ENCODE data around the gene TEX36. TPM values are rescaled to one million over a fixed set of nuclear protein-coding genes. Genes with fewer than 3 reads are reported as not detected.

TEX36 gene, protein sequence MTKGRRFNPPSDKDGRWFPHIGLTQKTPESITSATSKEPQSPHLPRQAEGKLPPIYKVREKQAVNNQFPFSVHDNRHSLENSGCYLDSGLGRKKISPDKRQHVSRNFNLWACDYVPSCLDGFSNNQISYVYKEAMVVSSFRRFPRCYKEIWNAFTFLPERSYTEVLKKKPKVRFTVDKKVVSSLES
- total RNA-seq: not detected
- polyA plus RNA-seq: not detected
- long read RNA-seq, donor 1: 0 reads
- long read RNA-seq, donor 2: 0 reads
- long read RNA-seq, donor 3: 0 reads
- long read RNA-seq, donor 4: 0 reads
- long read RNA-seq, donor 5: 0 reads

GRCh38 chr10:125683063-125683462, at the start of gene TEX36:
TSS of gene TEX36 (minus strand) at chr10:125683163. CDS start at chr10:125682989, 174 bp downstream.
- H3K36me3 ChIP-seq (ENCODE audit: control insufficient read depth in 4 of 4, insufficient read depth in 4 of 4, low read length in 4 of 4): no peaks in the 10 kb centered on the region
- no peak for ATAC-seq (ENCODE audit: insufficient read depth, low FRiP score)

DNA sequence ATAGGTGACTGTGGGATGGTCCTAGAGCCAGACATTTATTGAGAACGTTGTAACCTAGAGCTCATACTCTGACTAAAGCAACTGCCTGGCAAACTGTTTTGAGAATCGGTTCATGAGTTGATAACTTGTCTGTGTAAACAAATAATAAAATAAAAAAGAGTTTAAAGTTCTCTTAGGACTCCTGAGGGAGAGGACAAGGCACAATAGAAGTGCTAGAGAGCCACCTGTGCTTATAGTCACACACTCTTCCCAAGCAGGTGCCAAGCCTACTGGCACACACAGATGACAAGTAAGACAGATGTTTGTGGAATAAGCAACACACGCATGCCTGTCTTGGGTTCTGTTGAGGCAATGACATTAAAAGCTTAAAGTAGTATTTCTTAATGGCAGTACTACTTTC, 44.5 kb upstream of the TEX36 start:
- DNase-seq (no peak), ATAC-seq (ENCODE audit: insufficient read depth, low FRiP score) (no peak)
- Histone ChIP-seq H3K9me3 (ENCODE audit: control insufficient read depth in 4 of 4, insufficient read depth in 3 of 4, low read length in 3 of 4) (no peaks in the 10 kb centered on the region), H3K27me3 (ENCODE audit: control insufficient read depth in 3 of 3, insufficient read depth in 3 of 3, low read length in 2 of 3) (no peaks in the 10 kb centered on the region), H3K4me3 (no peak overlapping the region), H3K4me1 (ENCODE audit: control insufficient read depth in 5 of 5, insufficient read depth in 5 of 5, low read length in 5 of 5) (peaks cover 0 to 5% (median 0%) of the 10 kb centered on the region in 5 donors), H3K36me3 (ENCODE audit: control insufficient read depth in 4 of 4, insufficient read depth in 4 of 4, low read length in 4 of 4) (peaks cover 24 to 80% (median 41%) of the 10 kb centered on the region in 4 donors), H3K27ac (ENCODE audit: low read depth in 1 of 2, low read length in 1 of 2) (no peak overlapping the region), H3K9ac (ENCODE audit: insufficient read depth in 1 of 2, low read length in 2 of 2) (no peak overlapping the region)
- 61 to 62% methylated on average over 3 of the region's 3 CpGs for WGBS, 2 donors
- TF ChIP-seq, protein P1, sequence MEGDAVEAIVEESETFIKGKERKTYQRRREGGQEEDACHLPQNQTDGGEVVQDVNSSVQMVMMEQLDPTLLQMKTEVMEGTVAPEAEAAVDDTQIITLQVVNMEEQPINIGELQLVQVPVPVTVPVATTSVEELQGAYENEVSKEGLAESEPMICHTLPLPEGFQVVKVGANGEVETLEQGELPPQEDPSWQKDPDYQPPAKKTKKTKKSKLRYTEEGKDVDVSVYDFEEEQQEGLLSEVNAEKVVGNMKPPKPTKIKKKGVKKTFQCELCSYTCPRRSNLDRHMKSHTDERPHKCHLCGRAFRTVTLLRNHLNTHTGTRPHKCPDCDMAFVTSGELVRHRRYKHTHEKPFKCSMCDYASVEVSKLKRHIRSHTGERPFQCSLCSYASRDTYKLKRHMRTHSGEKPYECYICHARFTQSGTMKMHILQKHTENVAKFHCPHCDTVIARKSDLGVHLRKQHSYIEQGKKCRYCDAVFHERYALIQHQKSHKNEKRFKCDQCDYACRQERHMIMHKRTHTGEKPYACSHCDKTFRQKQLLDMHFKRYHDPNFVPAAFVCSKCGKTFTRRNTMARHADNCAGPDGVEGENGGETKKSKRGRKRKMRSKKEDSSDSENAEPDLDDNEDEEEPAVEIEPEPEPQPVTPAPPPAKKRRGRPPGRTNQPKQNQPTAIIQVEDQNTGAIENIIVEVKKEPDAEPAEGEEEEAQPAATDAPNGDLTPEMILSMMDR (IDR thresholded peaks at IDR 0.05; ENCODE audit: control extremely low read depth, extremely low read depth): no peak

More at GRCh38 chr10:125683063-125683462, at the start of gene TEX36:
- Histone ChIP-seq H3K27me3 (ENCODE audit: control insufficient read depth in 3 of 3, insufficient read depth in 3 of 3, low read length in 2 of 3) (no peaks in the 10 kb centered on the region), H3K9ac (ENCODE audit: insufficient read depth in 1 of 2, low read length in 2 of 2) (no peak within 1 kb of the TSS), H3K9me3 (ENCODE audit: control insufficient read depth in 4 of 4, insufficient read depth in 3 of 4, low read length in 3 of 4) (peaks cover 0 to 5% (median under 1%) of the 10 kb centered on the region in 4 donors), H3K27ac (ENCODE audit: low read depth in 1 of 2, low read length in 1 of 2) (no peak within 1 kb of the TSS), H3K4me1 (ENCODE audit: control insufficient read depth in 5 of 5, insufficient read depth in 5 of 5, low read length in 5 of 5) (peaks cover 0 to 9% (median 0%) of the 10 kb centered on the region in 5 donors), H3K4me3 (no peak within 1 kb of the TSS)
- no peak for DNase-seq
- TF ChIP-seq, protein P1 (IDR thresholded peaks at IDR 0.05; ENCODE audit: control extremely low read depth, extremely low read depth): no peak
- WGBS, 2 donors: 73 to 76% methylated on average over 3 of the region's 3 CpGs

GRCh38 chr10:125726914-125727313, 44.0 kb upstream of the TEX36 start:
- TF ChIP-seq, protein P1 (IDR thresholded peaks at IDR 0.05; ENCODE audit: control extremely low read depth, extremely low read depth): no peak
- DNase-seq: no peak
- WGBS, 2 donors: 90 to 92% methylated on average over 7 of the region's 7 CpGs
- Histone ChIP-seq H3K36me3 (ENCODE audit: control insufficient read depth in 4 of 4, insufficient read depth in 4 of 4, low read length in 4 of 4) (peaks cover 24 to 80% (median 42%) of the 10 kb centered on the region in 4 donors), H3K9ac (ENCODE audit: insufficient read depth in 1 of 2, low read length in 2 of 2) (no peak overlapping the region), H3K9me3 (ENCODE audit: control insufficient read depth in 4 of 4, insufficient read depth in 3 of 4, low read length in 3 of 4) (no peaks in the 10 kb centered on the region), H3K27ac (ENCODE audit: low read depth in 1 of 2, low read length in 1 of 2) (no peak overlapping the region), H3K4me3 (no peak overlapping the region), H3K4me1 (ENCODE audit: control insufficient read depth in 5 of 5, insufficient read depth in 5 of 5, low read length in 5 of 5) (peaks cover 0 to 5% (median 0%) of the 10 kb centered on the region in 5 donors), H3K27me3 (ENCODE audit: control insufficient read depth in 3 of 3, insufficient read depth in 3 of 3, low read length in 2 of 3) (no peaks in the 10 kb centered on the region)
- ATAC-seq (ENCODE audit: insufficient read depth, low FRiP score): no peak

Data from lung (tissue), 16 donors.